AG09309 (cell line): ENCODE results near the gene KRT77.

Source experiments
- DNase-seq: peaks from one replicate; pipeline ENCODE4 v3.0.0-alpha.2; 2010; ENCODE audit warnings: low read depth
- H3K4me3 ChIP-seq: 2 replicates; pipeline ENCODE4 v1.5.1; 2011; ENCODE audit warnings: mild to moderate bottlenecking, low read depth, low read length, moderate library complexity; ENCODE audit not compliant: control insufficient read depth
- CTCF ChIP-seq: IDR thresholded peaks from 2 replicates; pipeline ENCODE4 v1.5.1; 2011; ENCODE audit warnings: mild to moderate bottlenecking, low read depth, low read length, inconsistent platforms; ENCODE audit not compliant: insufficient read depth, control insufficient read depth; ENCODE audit errors: missing control alignments

Gene KRT77

GRCh38 chr12:52650520-52651081 is 52.7 kb downstream of the KRT77 start:
- peak; percentile 13 for DNase-seq
- no peak overlapping the region for H3K4me3 ChIP-seq
- TF ChIP-seq CTCF: no peak

GRCh38 chr12:52649066-52649465 is 54.3 kb downstream of the KRT77 start:
- no peak for DNase-seq
- H3K4me3 ChIP-seq: no peak overlapping the region
- TF ChIP-seq CTCF: no peak

GRCh38 chr12:52648012-52648550 is 55.2 kb downstream of the KRT77 start:
- no peak for TF ChIP-seq CTCF
- no peak overlapping the region for H3K4me3 ChIP-seq
- DNase-seq: no peak

- DNase-seq: no peak
- no peak overlapping the region for H3K4me3 ChIP-seq
- TF ChIP-seq CTCF: no peak
Measured at GRCh38 chr12:52647601-52648000, 55.7 kb downstream of the KRT77 start.

GRCh38 chr12:52646613-52647012 is 56.7 kb downstream of the KRT77 start:
- no peak for TF ChIP-seq CTCF
- DNase-seq: no peak
- no peak overlapping the region for H3K4me3 ChIP-seq

- DNase-seq: no peak
- TF ChIP-seq CTCF: no peak
- H3K4me3 ChIP-seq: no peak overlapping the region
Measured at GRCh38 chr12:52645982-52646381, 57.3 kb downstream of the KRT77 start.
